ENCODE data around the gene CDO1.
"Not testable (repeated sequence)": the region's sequence is repeated elsewhere in the genome, so short reads cannot be mapped to it uniquely, and the experiment has no call there.

Gene CDO1

DNA sequence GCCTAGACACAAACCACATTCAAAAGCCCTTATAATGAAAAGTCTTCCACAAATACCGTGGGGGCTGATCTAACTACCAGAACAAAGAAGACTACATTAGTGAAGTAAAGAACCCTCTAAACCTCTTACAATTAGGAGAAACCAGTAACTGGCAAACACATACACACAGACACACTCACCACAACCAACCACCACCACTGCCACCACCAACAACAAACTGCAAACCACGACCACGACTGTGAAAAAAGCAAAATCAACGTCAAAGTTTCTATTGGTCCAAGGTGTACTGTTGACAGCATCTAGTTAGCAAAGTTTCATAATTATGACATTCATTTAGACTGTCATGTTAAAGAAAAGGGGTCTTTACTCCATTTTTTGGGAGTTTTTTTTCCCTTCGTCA is 2.7 kb downstream of the CDO1 start:
- FAIRE-seq, result no peak
- DNase-seq (ENCODE audit: insufficient read length, low spot score), result no peak
- no peak for TF ChIP-seq POLR2A (IDR thresholded peaks at IDR 0.05; ENCODE audit: low read depth, low read length)
- no peak for TF ChIP-seq POLR2AphosphoS5 (IDR thresholded peaks at IDR 0.05; ENCODE audit: low read depth, low read length)
- no peak for TF ChIP-seq TAF1 (IDR thresholded peaks at IDR 0.05; ENCODE audit: low read depth, low read length)
- TF ChIP-seq SPI1 (IDR thresholded peaks at IDR 0.05; ENCODE audit: low read depth, low read length), result no peak
- no peak for TF ChIP-seq PAX5 (IDR thresholded peaks at IDR 0.05; ENCODE audit: insufficient read depth, low read length, severe bottlenecking)
- TF ChIP-seq POU2F2 (IDR thresholded peaks at IDR 0.05; ENCODE audit: low read depth, low read length), result no peak

GRCh38 chr5:115812372-115812771 is 4.1 kb downstream of the CDO1 start:
- TF ChIP-seq POLR2AphosphoS5 (IDR thresholded peaks at IDR 0.05; ENCODE audit: low read depth, low read length) (no peak), TAF1 (IDR thresholded peaks at IDR 0.05; ENCODE audit: low read depth, low read length) (no peak), SPI1 (IDR thresholded peaks at IDR 0.05; ENCODE audit: low read depth, low read length) (no peak), POU2F2 (IDR thresholded peaks at IDR 0.05; ENCODE audit: low read depth, low read length) (no peak)
- FAIRE-seq, result no peak
- DNase-seq (ENCODE audit: insufficient read length, low spot score), result no peak

DNA sequence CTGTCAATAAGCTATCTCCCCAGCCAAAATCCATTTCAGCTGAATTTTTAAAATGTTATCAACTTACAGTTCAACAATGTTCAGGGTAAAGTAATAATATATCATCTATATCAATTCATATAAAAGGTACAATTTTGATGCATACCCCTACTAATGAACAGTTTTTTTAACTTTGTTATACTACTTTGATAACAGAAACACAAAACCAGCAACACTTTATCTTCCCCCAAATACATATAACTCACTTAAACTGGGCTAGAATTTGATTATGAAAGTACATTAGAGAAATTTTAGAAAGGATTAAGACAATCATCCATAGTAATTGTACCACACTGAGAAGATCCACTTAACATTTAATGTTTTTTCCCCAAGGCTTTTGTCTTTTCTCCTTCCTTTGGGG is 5.1 kb downstream of the CDO1 start:
- no peak for DNase-seq (ENCODE audit: insufficient read length, low spot score)
- FAIRE-seq, result no peak
- TF ChIP-seq PAX5 (IDR thresholded peaks at IDR 0.05; ENCODE audit: insufficient read depth, low read length, severe bottlenecking), result no peak
- TF ChIP-seq POLR2A (IDR thresholded peaks at IDR 0.05; ENCODE audit: low read depth, low read length), result no peak
- TF ChIP-seq POLR2AphosphoS5 (IDR thresholded peaks at IDR 0.05; ENCODE audit: low read depth, low read length), result no peak
- no peak for TF ChIP-seq TAF1 (IDR thresholded peaks at IDR 0.05; ENCODE audit: low read depth, low read length)
- TF ChIP-seq SPI1 (IDR thresholded peaks at IDR 0.05; ENCODE audit: low read depth, low read length), result no peak
- TF ChIP-seq POU2F2 (IDR thresholded peaks at IDR 0.05; ENCODE audit: low read depth, low read length), result no peak

- FAIRE-seq (no peak), DNase-seq (ENCODE audit: insufficient read length, low spot score) (no peak)
- TF ChIP-seq TAF1 (IDR thresholded peaks at IDR 0.05; ENCODE audit: low read depth, low read length), result no peak
Measured at GRCh38 chr5:115810761-115811160, 5.7 kb downstream of the CDO1 start.

DNA sequence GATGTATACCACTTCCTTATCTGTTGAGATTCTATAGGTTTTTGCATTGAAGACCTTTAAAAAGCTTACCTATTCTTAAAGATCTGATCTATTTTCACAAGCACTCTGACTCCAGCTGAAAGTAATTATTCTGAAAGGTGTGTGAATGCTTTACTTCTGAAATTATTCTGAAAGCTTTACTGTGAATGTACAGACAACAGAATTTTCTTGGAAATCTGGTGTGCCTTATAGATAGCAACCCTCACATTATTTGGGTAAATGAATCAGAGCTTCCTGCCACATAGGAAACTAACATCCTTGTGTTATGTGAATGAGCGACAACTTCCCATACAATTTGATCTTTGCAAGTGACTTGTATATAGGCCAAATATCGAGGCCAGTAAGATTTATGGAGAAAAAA is 6.5 kb downstream of the CDO1 start:
- DNase-seq (ENCODE audit: insufficient read length, low spot score), result no peak
- FAIRE-seq, result no peak
- TF ChIP-seq POLR2A (IDR thresholded peaks at IDR 0.05; ENCODE audit: low read depth, low read length), result no peak
- no peak for TF ChIP-seq TAF1 (IDR thresholded peaks at IDR 0.05; ENCODE audit: low read depth, low read length)

DNA sequence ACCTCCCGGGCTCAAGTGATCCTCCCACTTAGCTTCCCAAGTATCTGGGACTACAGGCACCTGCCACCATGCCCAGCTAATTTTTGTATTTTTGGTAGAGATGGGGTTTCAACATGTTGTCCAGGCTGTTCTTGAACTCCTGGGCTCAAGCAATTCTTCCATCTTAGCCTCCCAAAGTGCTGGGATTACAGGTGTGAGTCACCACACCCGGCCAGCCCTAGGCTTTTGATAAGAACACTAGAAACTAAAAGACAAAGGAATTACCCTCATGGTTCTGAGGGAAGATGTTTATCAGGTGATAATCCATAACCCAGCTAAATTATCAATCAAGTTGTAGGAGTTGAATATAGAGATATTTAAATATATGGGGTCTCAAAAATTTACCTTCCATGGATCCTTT is 8.4 kb downstream of the CDO1 start:
- DNase-seq (ENCODE audit: insufficient read length, low spot score); FAIRE-seq: not testable (repeated sequence)

DNA sequence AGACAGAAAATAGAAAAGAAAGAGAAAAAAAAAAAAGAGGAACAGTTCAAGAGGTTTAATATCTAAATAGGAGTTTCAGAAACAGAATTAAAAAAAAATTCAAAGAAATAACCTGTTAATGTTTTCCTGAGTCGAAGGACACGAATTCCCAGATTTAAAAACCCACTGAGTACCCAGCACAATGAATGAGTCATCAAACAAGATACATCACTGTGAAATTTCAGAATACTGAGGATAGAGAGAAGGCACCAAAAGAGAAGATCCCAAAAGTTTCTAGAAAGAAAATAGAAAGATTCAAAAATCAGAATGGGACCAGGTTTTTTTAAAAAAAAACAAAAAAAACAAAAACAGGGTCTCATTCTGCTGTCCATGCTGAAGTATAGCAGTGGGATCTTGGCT is 8.8 kb downstream of the CDO1 start:
- no peak for FAIRE-seq

DNA sequence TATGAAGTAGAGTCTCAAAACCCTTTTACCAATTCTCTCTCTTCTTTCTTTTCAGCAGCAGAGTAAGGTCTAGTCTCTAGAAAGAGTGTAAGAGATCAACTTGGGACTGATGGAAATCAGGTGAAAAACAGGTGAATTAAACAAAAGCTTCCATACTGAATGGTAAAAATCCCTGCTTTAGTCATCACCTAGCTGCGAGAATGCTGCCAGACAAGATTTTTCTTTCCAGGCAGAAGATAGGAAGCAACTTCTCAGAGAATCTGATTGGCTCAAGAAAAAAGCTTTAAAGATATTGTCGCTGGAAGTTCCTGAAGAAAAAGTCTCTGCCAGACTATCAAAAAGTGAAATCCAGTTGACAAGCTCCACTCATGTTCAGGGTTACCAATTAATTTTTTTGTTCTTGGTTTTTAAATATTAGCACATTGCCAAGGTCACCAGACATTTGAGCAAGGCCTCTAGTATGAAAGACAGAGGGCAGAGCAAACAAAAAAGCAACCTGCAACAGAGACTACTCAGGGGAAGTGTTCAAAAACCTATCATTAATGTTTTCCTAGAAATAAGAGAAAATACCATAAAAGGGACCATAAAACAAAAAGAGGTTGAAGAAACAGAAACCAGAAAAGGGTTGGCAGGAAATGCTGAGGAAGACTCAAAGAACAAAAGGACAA is 9.3 kb downstream of the CDO1 start:
- TF ChIP-seq POLR2A (IDR thresholded peaks at IDR 0.05; ENCODE audit: low read depth, low read length), result no peak
- TF ChIP-seq POLR2AphosphoS5 (IDR thresholded peaks at IDR 0.05; ENCODE audit: low read depth, low read length), result no peak
- TF ChIP-seq PAX5 (IDR thresholded peaks at IDR 0.05; ENCODE audit: insufficient read depth, low read length, severe bottlenecking), result no peak
- no peak for TF ChIP-seq TAF1 (IDR thresholded peaks at IDR 0.05; ENCODE audit: low read depth, low read length)
- TF ChIP-seq SPI1 (IDR thresholded peaks at IDR 0.05; ENCODE audit: low read depth, low read length), result no peak
- no peak for TF ChIP-seq POU2F2 (IDR thresholded peaks at IDR 0.05; ENCODE audit: low read depth, low read length)
- DNase-seq (ENCODE audit: insufficient read length, low spot score) (no peak), FAIRE-seq (no peak)

More for the DNA sequence above, 8.8 kb downstream of the CDO1 start:
- no peak for DNase-seq (ENCODE audit: insufficient read length, low spot score)
- TF ChIP-seq POLR2A (IDR thresholded peaks at IDR 0.05; ENCODE audit: low read depth, low read length), result no peak
- TF ChIP-seq POLR2AphosphoS5 (IDR thresholded peaks at IDR 0.05; ENCODE audit: low read depth, low read length), result no peak
- no peak for TF ChIP-seq POU2F2 (IDR thresholded peaks at IDR 0.05; ENCODE audit: low read depth, low read length)
- no peak for TF ChIP-seq PAX5 (IDR thresholded peaks at IDR 0.05; ENCODE audit: insufficient read depth, low read length, severe bottlenecking)
- no peak for TF ChIP-seq TAF1 (IDR thresholded peaks at IDR 0.05; ENCODE audit: low read depth, low read length)
- TF ChIP-seq SPI1 (IDR thresholded peaks at IDR 0.05; ENCODE audit: low read depth, low read length), result no peak

GRCh38 chr5:115801984-115802383 is 14.5 kb downstream of the CDO1 start:
- DNase-seq (ENCODE audit: insufficient read length, low spot score), result no peak
- no peak for TF ChIP-seq SPI1 (IDR thresholded peaks at IDR 0.05; ENCODE audit: low read depth, low read length)
- TF ChIP-seq TAF1 (IDR thresholded peaks at IDR 0.05; ENCODE audit: low read depth, low read length), result no peak
- FAIRE-seq, result no peak

DNA sequence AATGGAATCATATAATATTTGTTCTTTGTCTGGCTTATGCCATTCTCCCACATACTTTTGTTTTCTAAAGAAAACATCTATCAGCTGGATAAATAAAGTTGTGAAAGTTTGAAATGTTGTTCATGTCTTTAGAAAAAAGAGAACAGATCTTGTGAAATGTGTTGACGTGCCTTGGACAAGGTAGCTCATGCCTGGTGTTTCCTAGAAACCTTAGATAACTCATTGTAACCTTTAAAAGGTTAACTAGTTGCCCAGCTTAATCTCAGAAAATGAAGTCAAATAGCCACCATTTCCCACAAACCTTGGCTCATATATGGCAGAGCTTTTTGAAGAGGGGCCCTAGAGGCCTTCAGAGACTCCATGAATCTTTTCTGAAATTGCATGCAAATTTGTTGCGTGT is 15.3 kb downstream of the CDO1 start:
- FAIRE-seq (no peak), DNase-seq (ENCODE audit: insufficient read length, low spot score) (no peak)
- TF ChIP-seq SPI1 (IDR thresholded peaks at IDR 0.05; ENCODE audit: low read depth, low read length) (no peak), POU2F2 (IDR thresholded peaks at IDR 0.05; ENCODE audit: low read depth, low read length) (no peak), TAF1 (IDR thresholded peaks at IDR 0.05; ENCODE audit: low read depth, low read length) (no peak), POLR2A (IDR thresholded peaks at IDR 0.05; ENCODE audit: low read depth, low read length) (no peak), POLR2AphosphoS5 (IDR thresholded peaks at IDR 0.05; ENCODE audit: low read depth, low read length) (no peak), PAX5 (IDR thresholded peaks at IDR 0.05; ENCODE audit: insufficient read depth, low read length, severe bottlenecking) (no peak)

- FAIRE-seq, result no peak
- DNase-seq (ENCODE audit: insufficient read length, low spot score), result no peak
- TF ChIP-seq POU2F2 (IDR thresholded peaks at IDR 0.05; ENCODE audit: low read depth, low read length) (no peak), PAX5 (IDR thresholded peaks at IDR 0.05; ENCODE audit: insufficient read depth, low read length, severe bottlenecking) (no peak), POLR2AphosphoS5 (IDR thresholded peaks at IDR 0.05; ENCODE audit: low read depth, low read length) (no peak), POLR2A (IDR thresholded peaks at IDR 0.05; ENCODE audit: low read depth, low read length) (no peak), TAF1 (IDR thresholded peaks at IDR 0.05; ENCODE audit: low read depth, low read length) (no peak), SPI1 (IDR thresholded peaks at IDR 0.05; ENCODE audit: low read depth, low read length) (no peak)
Measured at GRCh38 chr5:115800108-115800507, 16.4 kb downstream of the CDO1 start.

Data from GM12891 (cell line).